Measurements from ENCODE around the gene ATMIN.

ATMIN gene

GRCh38 chr16:81001330-81001729 lies 34.3 kb upstream of the ATMIN start:
- no peaks in the 10 kb centered on the region for H3K27me3 Mint-ChIP-seq
- H3K36me3 Mint-ChIP-seq: peaks cover 12% of the 10 kb centered on the region
- no peak overlapping the region for H3K4me3 Mint-ChIP-seq
- H3K27ac Mint-ChIP-seq: no peak overlapping the region
- H3K9me3 Mint-ChIP-seq: no peaks in the 10 kb centered on the region
- H3K4me1 Mint-ChIP-seq: peaks cover 91% of the 10 kb centered on the region

GRCh38 chr16:81003064-81003463 lies 32.6 kb upstream of the ATMIN start:
- H3K9me3 Mint-ChIP-seq: no peaks in the 10 kb centered on the region
- H3K4me3 Mint-ChIP-seq: peak overlapping the region; percentile 96
- no peaks in the 10 kb centered on the region for H3K27me3 Mint-ChIP-seq
- H3K36me3 Mint-ChIP-seq: peaks cover 12% of the 10 kb centered on the region
- peaks cover 78% of the 10 kb centered on the region for H3K4me1 Mint-ChIP-seq
- peak overlapping the region; percentile 99 for H3K27ac Mint-ChIP-seq

- no peaks in the 10 kb centered on the region for H3K9me3 Mint-ChIP-seq
- peaks cover 77% of the 10 kb centered on the region for H3K4me1 Mint-ChIP-seq
- peaks cover 12% of the 10 kb centered on the region for H3K36me3 Mint-ChIP-seq
- no peaks in the 10 kb centered on the region for H3K27me3 Mint-ChIP-seq
- H3K27ac Mint-ChIP-seq: peak overlapping the region; percentile 99
- peak overlapping the region; percentile 96 for H3K4me3 Mint-ChIP-seq
Measured at GRCh38 chr16:81003610-81004460, 31.8 kb upstream of the ATMIN start.

GRCh38 chr16:81004646-81005353 lies 30.8 kb upstream of the ATMIN start:
- peaks cover 9% of the 10 kb centered on the region for H3K36me3 Mint-ChIP-seq
- peaks cover 67% of the 10 kb centered on the region for H3K4me1 Mint-ChIP-seq
- no peaks in the 10 kb centered on the region for H3K27me3 Mint-ChIP-seq
- peak overlapping the region; percentile 99 for H3K27ac Mint-ChIP-seq
- no peaks in the 10 kb centered on the region for H3K9me3 Mint-ChIP-seq
- peak overlapping the region; percentile 96 for H3K4me3 Mint-ChIP-seq

GRCh38 chr16:81005610-81006161 lies 30.0 kb upstream of the ATMIN start:
- H3K27ac Mint-ChIP-seq: peak overlapping the region; percentile 96
- H3K4me1 Mint-ChIP-seq: peaks cover 61% of the 10 kb centered on the region
- H3K36me3 Mint-ChIP-seq: peaks cover 6% of the 10 kb centered on the region
- H3K27me3 Mint-ChIP-seq: no peaks in the 10 kb centered on the region
- H3K4me3 Mint-ChIP-seq: peak overlapping the region; percentile 96
- no peaks in the 10 kb centered on the region for H3K9me3 Mint-ChIP-seq

GRCh38 chr16:81006211-81006812 lies 29.3 kb upstream of the ATMIN start:
- Mint-ChIP-seq H3K4me1 (peaks cover 55% of the 10 kb centered on the region), H3K9me3 (no peaks in the 10 kb centered on the region), H3K27me3 (no peaks in the 10 kb centered on the region), H3K27ac (peak overlapping the region; percentile 96), H3K36me3 (peaks cover 6% of the 10 kb centered on the region), H3K4me3 (peak overlapping the region; percentile 96)

- Mint-ChIP-seq H3K9me3 (no peaks in the 10 kb centered on the region), H3K27me3 (no peaks in the 10 kb centered on the region), H3K4me1 (peaks cover 47% of the 10 kb centered on the region), H3K36me3 (peaks cover 8% of the 10 kb centered on the region), H3K4me3 (peak within 1 kb of the TSS; percentile 96), H3K27ac (peak within 1 kb of the TSS; percentile 99)
Measured at GRCh38 chr16:81006813-81007695, 28.6 kb upstream of the ATMIN start, which contains the start of the genes CENPN and CMC2. Gene CENPN (plus strand): TSS chr16:81007214. CDS start chr16:81011940, 4,726 bp downstream. Gene CMC2 (minus strand): TSS chr16:81006885. CDS start chr16:80997394, 9,491 bp downstream.

- Mint-ChIP-seq H3K4me3 (peak overlapping the region; percentile 96), H3K27me3 (no peaks in the 10 kb centered on the region), H3K9me3 (no peaks in the 10 kb centered on the region), H3K4me1 (peaks cover 33% of the 10 kb centered on the region), H3K27ac (peak overlapping the region; percentile 59), H3K36me3 (peaks cover 5% of the 10 kb centered on the region)
Measured at GRCh38 chr16:81008505-81008789, 27.2 kb upstream of the ATMIN start.

GRCh38 chr16:81012974-81013373 lies 22.7 kb upstream of the ATMIN start:
- Mint-ChIP-seq H3K4me3 (no peak overlapping the region), H3K27ac (no peak overlapping the region), H3K27me3 (no peaks in the 10 kb centered on the region), H3K9me3 (no peaks in the 10 kb centered on the region), H3K36me3 (peaks cover 11% of the 10 kb centered on the region), H3K4me1 (peaks cover 7% of the 10 kb centered on the region)

- Mint-ChIP-seq H3K27ac (no peak overlapping the region), H3K9me3 (no peaks in the 10 kb centered on the region), H3K4me1 (no peaks in the 10 kb centered on the region), H3K4me3 (no peak overlapping the region), H3K36me3 (peaks cover 13% of the 10 kb centered on the region), H3K27me3 (no peaks in the 10 kb centered on the region)
Measured at GRCh38 chr16:81014672-81015071, 21.0 kb upstream of the ATMIN start.

GRCh38 chr16:81018496-81018895 lies 17.1 kb upstream of the ATMIN start:
- no peaks in the 10 kb centered on the region for H3K9me3 Mint-ChIP-seq
- no peak overlapping the region for H3K27ac Mint-ChIP-seq
- H3K4me3 Mint-ChIP-seq: no peak overlapping the region
- H3K4me1 Mint-ChIP-seq: no peaks in the 10 kb centered on the region
- peaks cover 8% of the 10 kb centered on the region for H3K36me3 Mint-ChIP-seq
- no peaks in the 10 kb centered on the region for H3K27me3 Mint-ChIP-seq

- no peaks in the 10 kb centered on the region for H3K4me1 Mint-ChIP-seq
- H3K9me3 Mint-ChIP-seq: no peaks in the 10 kb centered on the region
- peaks cover 10% of the 10 kb centered on the region for H3K36me3 Mint-ChIP-seq
- H3K4me3 Mint-ChIP-seq: no peak overlapping the region
- H3K27ac Mint-ChIP-seq: no peak overlapping the region
- no peaks in the 10 kb centered on the region for H3K27me3 Mint-ChIP-seq
Measured at GRCh38 chr16:81026429-81026828, 9.2 kb upstream of the ATMIN start.

- Mint-ChIP-seq H3K4me1 (peaks cover 1% of the 10 kb centered on the region), H3K27me3 (no peaks in the 10 kb centered on the region), H3K9me3 (no peaks in the 10 kb centered on the region), H3K36me3 (peaks cover 10% of the 10 kb centered on the region), H3K27ac (no peak overlapping the region), H3K4me3 (no peak overlapping the region)
Measured at GRCh38 chr16:81029930-81030604, 5.6 kb upstream of the ATMIN start.

GRCh38 chr16:81035975-81036750 lies 521 bp downstream of the ATMIN start:
- peak overlapping the region; percentile 93 for H3K4me3 Mint-ChIP-seq

More at GRCh38 chr16:81035975-81036750, 521 bp downstream of the ATMIN start:
- H3K4me1 Mint-ChIP-seq: peaks cover 46% of the 10 kb centered on the region
- peak overlapping the region; percentile 85 for H3K27ac Mint-ChIP-seq
- H3K9me3 Mint-ChIP-seq: no peaks in the 10 kb centered on the region
- peaks cover 5% of the 10 kb centered on the region for H3K36me3 Mint-ChIP-seq
- H3K27me3 Mint-ChIP-seq: no peaks in the 10 kb centered on the region

Data from activated naive CD4-positive, alpha-beta T cell treated with anti-CD3 and anti-CD28 coated beads, Interleukin-2, amount 50 U/mL, for 24 hours (primary cell).